Ramos (cell line): Measurements from ENCODE around the gene MAGI2.

Source experiments
- in situ Hi-C: fragments of 300-500 bp; cut with MboI; formaldehyde crosslinking; loops from one replicate; pipeline ENCODE4 v1.14.3; 2022; ENCODE audit warnings: low sequenced_read_pairs; ENCODE audit not compliant: unreplicated experiment

The MAGI2 gene

GRCh38 chr7:78103475-78103874 is 1350.0 kb downstream of the MAGI2 start:
- in situ Hi-C loops, result no loop called here

- in situ Hi-C loops, result no loop called here
Measured at GRCh38 chr7:78101076-78101475, 1352.4 kb downstream of the MAGI2 start.

- in situ Hi-C loops, result no loop called here
Measured at GRCh38 chr7:78099715-78100394, 1353.6 kb downstream of the MAGI2 start.

- in situ Hi-C loops, result no loop called here
Measured at GRCh38 chr7:78095549-78095948, 1357.9 kb downstream of the MAGI2 start.

GRCh38 chr7:78092331-78092730 is 1361.1 kb downstream of the MAGI2 start:
- in situ Hi-C loops, result no loop called here

GRCh38 chr7:78090616-78091015 is 1362.9 kb downstream of the MAGI2 start:
- in situ Hi-C loops, result no loop called here

GRCh38 chr7:78083476-78084120 is 1369.9 kb downstream of the MAGI2 start:
- in situ Hi-C loops, result no loop called here

- in situ Hi-C loops, result no loop called here
Measured at GRCh38 chr7:78082556-78082955, 1370.9 kb downstream of the MAGI2 start.

- in situ Hi-C loops, result no loop called here
Measured at GRCh38 chr7:78081888-78082287, 1371.6 kb downstream of the MAGI2 start.

- in situ Hi-C loops, result no loop called here
Measured at GRCh38 chr7:78081344-78081743, 1372.1 kb downstream of the MAGI2 start.

GRCh38 chr7:78080811-78081210 is 1372.7 kb downstream of the MAGI2 start:
- in situ Hi-C loops, result no loop called here

- in situ Hi-C loops, result no loop called here
Measured at GRCh38 chr7:78080241-78080640, 1373.2 kb downstream of the MAGI2 start.

GRCh38 chr7:78074713-78075112 is 1378.8 kb downstream of the MAGI2 start:
- in situ Hi-C loops, result no loop called here

GRCh38 chr7:78073609-78074382 is 1379.7 kb downstream of the MAGI2 start:
- in situ Hi-C loops, result no loop called here

- in situ Hi-C loops, result no loop called here
Measured at GRCh38 chr7:78072201-78072590, 1381.3 kb downstream of the MAGI2 start.

GRCh38 chr7:78071491-78072200 is 1381.8 kb downstream of the MAGI2 start:
- in situ Hi-C loops, result no loop called here

- in situ Hi-C loops, result no loop called here
Measured at GRCh38 chr7:78066599-78066998, 1386.9 kb downstream of the MAGI2 start.

GRCh38 chr7:78063758-78064157 is 1389.7 kb downstream of the MAGI2 start:
- in situ Hi-C loops, result no loop called here

- in situ Hi-C loops, result no loop called here
Measured at GRCh38 chr7:78062214-78062613, 1391.3 kb downstream of the MAGI2 start.

GRCh38 chr7:78057571-78057970 is 1395.9 kb downstream of the MAGI2 start:
- in situ Hi-C loops, result no loop called here

- in situ Hi-C loops, result no loop called here
Measured at GRCh38 chr7:78055599-78055998, 1397.9 kb downstream of the MAGI2 start.
